Putamen (tissue), 1 donor: Measurements from ENCODE around the gene SSBP3.
"Not testable (repeated sequence)": the region's sequence is repeated elsewhere in the genome, so short reads cannot be mapped to it uniquely, and the experiment has no call there.

Source experiments
- DNase-seq: peaks from one replicate; pipeline ENCODE4 v3.0.0-alpha.2; 2016; ENCODE audit warnings: low spot score

Gene SSBP3

GRCh38 chr1:54239631-54240031 is 166.6 kb downstream of the SSBP3 start:
- peak; percentile 59 for DNase-seq

GRCh38 chr1:54239035-54239383 is 167.2 kb downstream of the SSBP3 start:
- no peak for DNase-seq

GRCh38 chr1:54238353-54239034 is 167.7 kb downstream of the SSBP3 start:
- DNase-seq, result no peak

GRCh38 chr1:54237586-54237985 is 168.6 kb downstream of the SSBP3 start:
- DNase-seq, result no peak

GRCh38 chr1:54234284-54234683 is 171.9 kb downstream of the SSBP3 start:
- no peak for DNase-seq

- DNase-seq, result not testable (repeated sequence)
These were observed 173.0 kb downstream of the SSBP3 start for GRCh38 chr1:54233196-54233595.

GRCh38 chr1:54230507-54231339 is 175.5 kb downstream of the SSBP3 start:
- no peak for DNase-seq

- DNase-seq, result no peak
These were observed 176.8 kb downstream of the SSBP3 start for GRCh38 chr1:54229281-54229891.

GRCh38 chr1:54228638-54229079 is 177.5 kb downstream of the SSBP3 start:
- no peak for DNase-seq

- DNase-seq, result no peak
These were observed 178.3 kb downstream of the SSBP3 start for GRCh38 chr1:54227891-54228310.

GRCh38 chr1:54227091-54227602 is 179.0 kb downstream of the SSBP3 start:
- DNase-seq, result no peak

- no peak for DNase-seq
These were observed 180.1 kb downstream of the SSBP3 start for GRCh38 chr1:54225986-54226559.

GRCh38 chr1:54225378-54225777 is 180.8 kb downstream of the SSBP3 start:
- no peak for DNase-seq

- DNase-seq, result no peak
These were observed 182.0 kb downstream of the SSBP3 start for GRCh38 chr1:54224233-54224632.

GRCh38 chr1:54223441-54224202 is 182.6 kb downstream of the SSBP3 start:
- no peak for DNase-seq

GRCh38 chr1:54222711-54223110 is 183.5 kb downstream of the SSBP3 start:
- no peak for DNase-seq

- no peak for DNase-seq
These were observed 184.2 kb downstream of the SSBP3 start for GRCh38 chr1:54221867-54222484.

GRCh38 chr1:54221113-54221834 is 184.9 kb downstream of the SSBP3 start:
- no peak for DNase-seq

- peak; percentile 32 for DNase-seq
These were observed 186.0 kb downstream of the SSBP3 start for GRCh38 chr1:54220004-54220811.

- no peak for DNase-seq
These were observed 186.5 kb downstream of the SSBP3 start for GRCh38 chr1:54219688-54220003.
